GM12874 (cell line): Measurements from ENCODE around the gene SLC7A10.

Experiments
- TF ChIP-seq, protein P1 (sequence below): IDR thresholded peaks from 2 replicates; pipeline ENCODE4 v1.5.1; 2011; ENCODE audit warnings: low read depth, mild to moderate bottlenecking, control low read depth, low read length, moderate library complexity; ENCODE audit not compliant: insufficient read depth

SLC7A10 gene

DNA sequence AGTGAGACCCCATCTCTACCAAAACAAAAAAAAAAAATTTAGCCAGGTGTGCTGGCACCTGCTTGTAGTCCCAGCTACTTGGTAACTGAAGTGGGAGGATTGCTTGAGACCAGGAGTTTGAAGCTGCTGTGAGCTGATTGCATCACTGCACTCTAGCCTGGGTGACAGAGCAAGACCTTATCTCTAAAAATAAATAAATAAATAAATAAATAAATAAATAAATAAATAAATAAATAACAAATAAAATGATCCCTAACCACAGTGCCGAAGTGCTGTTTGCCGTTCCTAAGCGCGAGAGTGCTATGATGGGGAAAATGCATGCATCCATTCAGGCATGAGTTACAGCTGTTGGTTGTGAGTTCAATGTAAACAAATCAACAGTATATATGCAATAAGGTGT lies 66.5 kb downstream of the SLC7A10 start:
- TF ChIP-seq, protein P1, sequence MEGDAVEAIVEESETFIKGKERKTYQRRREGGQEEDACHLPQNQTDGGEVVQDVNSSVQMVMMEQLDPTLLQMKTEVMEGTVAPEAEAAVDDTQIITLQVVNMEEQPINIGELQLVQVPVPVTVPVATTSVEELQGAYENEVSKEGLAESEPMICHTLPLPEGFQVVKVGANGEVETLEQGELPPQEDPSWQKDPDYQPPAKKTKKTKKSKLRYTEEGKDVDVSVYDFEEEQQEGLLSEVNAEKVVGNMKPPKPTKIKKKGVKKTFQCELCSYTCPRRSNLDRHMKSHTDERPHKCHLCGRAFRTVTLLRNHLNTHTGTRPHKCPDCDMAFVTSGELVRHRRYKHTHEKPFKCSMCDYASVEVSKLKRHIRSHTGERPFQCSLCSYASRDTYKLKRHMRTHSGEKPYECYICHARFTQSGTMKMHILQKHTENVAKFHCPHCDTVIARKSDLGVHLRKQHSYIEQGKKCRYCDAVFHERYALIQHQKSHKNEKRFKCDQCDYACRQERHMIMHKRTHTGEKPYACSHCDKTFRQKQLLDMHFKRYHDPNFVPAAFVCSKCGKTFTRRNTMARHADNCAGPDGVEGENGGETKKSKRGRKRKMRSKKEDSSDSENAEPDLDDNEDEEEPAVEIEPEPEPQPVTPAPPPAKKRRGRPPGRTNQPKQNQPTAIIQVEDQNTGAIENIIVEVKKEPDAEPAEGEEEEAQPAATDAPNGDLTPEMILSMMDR, result no peak
